Astrocyte (in vitro differentiated cells and primary cell): Measurements from ENCODE around the gene SEMA6A. TPM values are rescaled to one million over a fixed set of nuclear protein-coding genes. Genes with fewer than 3 reads are reported as not detected.

Experiments used
- DNase-seq: peaks from one replicate; pipeline ENCODE4 v3.0.0-alpha.2; 2010; ENCODE audit warnings: low read depth
- FAIRE-seq: peaks from 2 replicates; lab custom pipeline; 2011; peaks lifted over from hg19 to GRCh38; lab: Jason Lieb, UNC
- H2AFZ ChIP-seq: 2 replicates; pipeline ENCODE4 v1.6.0; 2012; ENCODE audit warnings: low read depth, low read length, inconsistent platforms
- H3K27ac ChIP-seq: 2 replicates; pipeline ENCODE4 v1.5.1; 2011; ENCODE audit warnings: low read depth, low read length, inconsistent platforms
- H3K27me3 ChIP-seq: 2 replicates; pipeline ENCODE4 v1.6.0; 2011; ENCODE audit warnings: low read length, inconsistent platforms; ENCODE audit not compliant: insufficient read depth
- H3K36me3 ChIP-seq: 2 replicates; pipeline ENCODE4 v1.5.1; 2011; ENCODE audit warnings: low read length, inconsistent platforms; ENCODE audit not compliant: insufficient read depth
- H3K4me1 ChIP-seq: 2 replicates; pipeline ENCODE4 v1.5.1; 2011; ENCODE audit warnings: low read length, inconsistent platforms; ENCODE audit not compliant: insufficient read depth
- H3K4me2 ChIP-seq: 2 replicates; pipeline ENCODE4 v1.6.0; 2012; ENCODE audit warnings: low read length, inconsistent platforms
- H3K4me3 ChIP-seq: 2 replicates; pipeline ENCODE4 v1.5.1; 2011; ENCODE audit warnings: low read depth, mild to moderate bottlenecking, low read length, inconsistent platforms; ENCODE audit not compliant: insufficient read depth
- H3K79me2 ChIP-seq: 2 replicates; pipeline ENCODE4 v1.6.0; 2012; ENCODE audit warnings: mild to moderate bottlenecking, low read length, inconsistent platforms; ENCODE audit not compliant: insufficient read depth
- H3K9ac ChIP-seq: 2 replicates; pipeline ENCODE4 v1.6.0; 2012; ENCODE audit warnings: mild to moderate bottlenecking, low read length, inconsistent platforms
- H3K9me3 ChIP-seq: 2 replicates; pipeline ENCODE4 v1.5.1; 2012; ENCODE audit warnings: low read depth, mild to moderate bottlenecking, low read length, inconsistent platforms; ENCODE audit not compliant: insufficient read depth
- H4K20me1 ChIP-seq: 2 replicates; pipeline ENCODE4 v1.6.0; 2012; ENCODE audit warnings: low read length, inconsistent platforms; ENCODE audit not compliant: insufficient read depth
- H3K27ac Mint-ChIP-seq: one replicate; pipeline ENCODE4 v1.8.0; 2021; ENCODE audit warnings: mild to moderate bottlenecking, mixed read lengths; ENCODE audit not compliant: unreplicated experiment
- H3K27me3 Mint-ChIP-seq: one replicate; pipeline ENCODE4 v1.8.0; 2021; ENCODE audit warnings: low read depth, mixed read lengths; ENCODE audit not compliant: unreplicated experiment
- H3K36me3 Mint-ChIP-seq: one replicate; pipeline ENCODE4 v1.8.0; 2021; ENCODE audit warnings: low read depth, mixed read lengths; ENCODE audit not compliant: unreplicated experiment
- H3K4me1 Mint-ChIP-seq: one replicate; pipeline ENCODE4 v1.8.0; 2021; ENCODE audit warnings: low read depth, mixed read lengths; ENCODE audit not compliant: unreplicated experiment
- H3K4me3 Mint-ChIP-seq: one replicate; pipeline ENCODE4 v1.8.0; 2021; ENCODE audit warnings: mild to moderate bottlenecking, moderate library complexity, mixed read lengths; ENCODE audit not compliant: unreplicated experiment
- H3K9me3 Mint-ChIP-seq: one replicate; pipeline ENCODE4 v1.8.0; 2021; ENCODE audit warnings: mild to moderate bottlenecking, mixed read lengths; ENCODE audit not compliant: unreplicated experiment
- EZH2 ChIP-seq: IDR thresholded peaks from 2 replicates; pipeline ENCODE4 v1.6.1; 2012; ENCODE audit warnings: mild to moderate bottlenecking, low read length, inconsistent platforms; ENCODE audit not compliant: insufficient read depth
- total RNA-seq: library from RNA; stranded (reverse); gene quantifications from 2 replicates; pipeline ENCODE4 v1.2.1, GENCODE V29; 2021
- TF ChIP-seq, protein P1 (sequence below): IDR thresholded peaks from 2 replicates; pipeline ENCODE4 v1.5.1; 2011; ENCODE audit warnings: low read depth, mild to moderate bottlenecking, inconsistent platforms, low read length, moderate library complexity; ENCODE audit not compliant: insufficient read depth

Gene SEMA6A
- total RNA-seq, 1 donor from 2014 or later: 34.2 TPM

DNA sequence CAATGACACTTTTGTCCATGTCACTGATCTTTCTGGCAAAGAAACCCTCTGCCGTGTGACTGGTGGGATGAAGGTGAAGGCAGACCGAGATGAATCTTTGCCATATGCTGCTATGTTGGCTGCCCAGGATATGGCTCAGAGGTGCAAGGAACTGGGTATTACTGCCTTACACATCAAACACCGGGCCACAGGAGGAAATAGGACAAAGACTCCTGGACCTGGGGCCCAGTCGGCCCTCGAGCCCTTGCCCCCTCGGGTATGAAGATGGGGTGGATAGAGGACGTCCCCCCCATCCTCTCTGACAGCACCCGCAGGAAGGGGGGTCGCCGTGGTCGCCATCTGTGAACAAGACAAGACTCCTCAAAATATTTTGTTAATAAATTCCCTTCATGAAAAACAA, 12.0 kb downstream of the SEMA6A start:
- Mint-ChIP-seq H3K4me1 (peaks cover 27% of the 10 kb centered on the region), H3K27ac (no peak overlapping the region), H3K27me3 (no peaks in the 10 kb centered on the region), H3K4me3 (no peak overlapping the region), H3K9me3 (no peaks in the 10 kb centered on the region), H3K36me3 (no peaks in the 10 kb centered on the region)
- FAIRE-seq (no peak), DNase-seq (no peak)
- H3K4me3 ChIP-seq: no peak overlapping the region
- no peak overlapping the region for H3K27ac ChIP-seq
- H3K9me3 ChIP-seq: no peaks in the 10 kb centered on the region
- H3K36me3 ChIP-seq: no peaks in the 10 kb centered on the region
- no peak overlapping the region for H2AFZ ChIP-seq
- no peaks in the 10 kb centered on the region for H3K4me1 ChIP-seq
- H3K4me2 ChIP-seq: no peak overlapping the region
- TF ChIP-seq, protein P1, sequence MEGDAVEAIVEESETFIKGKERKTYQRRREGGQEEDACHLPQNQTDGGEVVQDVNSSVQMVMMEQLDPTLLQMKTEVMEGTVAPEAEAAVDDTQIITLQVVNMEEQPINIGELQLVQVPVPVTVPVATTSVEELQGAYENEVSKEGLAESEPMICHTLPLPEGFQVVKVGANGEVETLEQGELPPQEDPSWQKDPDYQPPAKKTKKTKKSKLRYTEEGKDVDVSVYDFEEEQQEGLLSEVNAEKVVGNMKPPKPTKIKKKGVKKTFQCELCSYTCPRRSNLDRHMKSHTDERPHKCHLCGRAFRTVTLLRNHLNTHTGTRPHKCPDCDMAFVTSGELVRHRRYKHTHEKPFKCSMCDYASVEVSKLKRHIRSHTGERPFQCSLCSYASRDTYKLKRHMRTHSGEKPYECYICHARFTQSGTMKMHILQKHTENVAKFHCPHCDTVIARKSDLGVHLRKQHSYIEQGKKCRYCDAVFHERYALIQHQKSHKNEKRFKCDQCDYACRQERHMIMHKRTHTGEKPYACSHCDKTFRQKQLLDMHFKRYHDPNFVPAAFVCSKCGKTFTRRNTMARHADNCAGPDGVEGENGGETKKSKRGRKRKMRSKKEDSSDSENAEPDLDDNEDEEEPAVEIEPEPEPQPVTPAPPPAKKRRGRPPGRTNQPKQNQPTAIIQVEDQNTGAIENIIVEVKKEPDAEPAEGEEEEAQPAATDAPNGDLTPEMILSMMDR: no peak
- no peak for TF ChIP-seq EZH2
- H4K20me1 ChIP-seq: no peaks in the 10 kb centered on the region
- H3K79me2 ChIP-seq: no peaks in the 10 kb centered on the region
- H3K9ac ChIP-seq: no peak overlapping the region
- no peaks in the 10 kb centered on the region for H3K27me3 ChIP-seq

DNA sequence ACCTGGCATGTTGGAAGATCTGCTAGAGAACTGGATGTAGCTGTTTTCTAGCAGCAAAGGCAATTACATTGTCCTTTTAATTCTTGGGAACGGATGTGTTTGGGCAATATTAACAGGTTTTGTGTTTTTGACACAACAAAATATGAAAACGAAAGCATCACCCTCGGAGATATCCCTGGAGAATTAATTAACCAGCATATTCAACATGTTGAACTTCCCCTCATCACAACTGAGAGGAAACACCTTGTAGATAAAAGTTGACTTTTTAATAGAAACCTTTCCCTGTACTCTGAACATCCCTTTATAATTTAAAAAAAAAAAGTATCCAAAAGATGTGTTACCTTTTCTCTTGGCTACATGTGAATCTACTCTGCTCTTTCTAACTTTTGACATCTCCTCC, 13.0 kb downstream of the SEMA6A start:
- H3K27ac Mint-ChIP-seq: no peak overlapping the region
- FAIRE-seq: no peak
- Histone ChIP-seq H3K79me2 (no peaks in the 10 kb centered on the region), H3K9ac (no peak overlapping the region), H3K9me3 (no peaks in the 10 kb centered on the region), H3K4me2 (no peak overlapping the region), H4K20me1 (no peaks in the 10 kb centered on the region), H3K27me3 (no peaks in the 10 kb centered on the region), H2AFZ (no peak overlapping the region), H3K27ac (no peak overlapping the region), H3K4me3 (no peak overlapping the region), H3K36me3 (no peaks in the 10 kb centered on the region), H3K4me1 (no peaks in the 10 kb centered on the region)
- no peak overlapping the region for H3K4me3 Mint-ChIP-seq
- no peaks in the 10 kb centered on the region for H3K27me3 Mint-ChIP-seq
- no peaks in the 10 kb centered on the region for H3K9me3 Mint-ChIP-seq
- H3K36me3 Mint-ChIP-seq: no peaks in the 10 kb centered on the region
- no peak for TF ChIP-seq EZH2
- TF ChIP-seq, protein P1: no peak
- H3K4me1 Mint-ChIP-seq: peaks cover 27% of the 10 kb centered on the region
- DNase-seq: no peak

DNA sequence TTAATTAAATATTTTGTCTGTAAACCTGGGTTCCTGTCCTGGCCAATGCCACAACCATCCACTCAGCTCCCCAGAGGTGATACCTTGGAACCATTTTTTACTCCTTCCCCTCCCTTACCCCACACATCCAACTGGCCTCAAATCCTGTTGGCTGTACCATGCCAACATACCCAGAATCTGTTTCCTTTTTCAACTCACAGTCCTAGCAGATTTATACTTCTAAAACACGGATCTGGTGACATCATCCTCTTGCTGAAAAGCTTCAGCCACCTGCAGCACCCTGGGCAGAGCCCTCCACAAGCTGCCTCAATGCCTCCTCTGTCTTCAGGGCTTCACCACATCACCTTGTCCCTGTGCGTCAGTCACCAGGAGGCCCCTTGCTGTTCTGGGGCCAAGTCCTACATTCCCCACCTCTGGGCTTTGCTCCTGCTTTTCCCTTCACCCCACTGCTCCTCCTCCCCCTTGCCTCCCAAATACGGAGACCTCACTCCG, 14.9 kb downstream of the SEMA6A start:
- Histone ChIP-seq H3K4me1 (no peaks in the 10 kb centered on the region), H3K27me3 (peaks cover 2% of the 10 kb centered on the region), H3K36me3 (no peaks in the 10 kb centered on the region), H3K79me2 (no peaks in the 10 kb centered on the region), H3K9ac (no peak overlapping the region), H4K20me1 (no peaks in the 10 kb centered on the region), H3K27ac (no peak overlapping the region), H3K4me2 (no peak overlapping the region), H3K9me3 (no peaks in the 10 kb centered on the region), H2AFZ (no peak overlapping the region), H3K4me3 (no peak overlapping the region)
- TF ChIP-seq, protein P1: no peak
- no peak for TF ChIP-seq EZH2
- peak overlapping the region; percentile 69 for H3K27ac Mint-ChIP-seq
- peaks cover 14% of the 10 kb centered on the region for H3K4me1 Mint-ChIP-seq
- no peak overlapping the region for H3K4me3 Mint-ChIP-seq
- DNase-seq (no peak), FAIRE-seq (no peak)
- no peaks in the 10 kb centered on the region for H3K27me3 Mint-ChIP-seq
- no peaks in the 10 kb centered on the region for H3K36me3 Mint-ChIP-seq
- H3K9me3 Mint-ChIP-seq: no peaks in the 10 kb centered on the region
